Left lung (tissue), 10 donors: ENCODE results near the gene KLK1. TPM values are rescaled to one million over a fixed set of nuclear protein-coding genes. Genes with fewer than 3 reads are reported as not detected.

ENCODE experiments used
- ATAC-seq: fragments of 200-7000 bp; cut with Tn5 transposase; one replicate; pipeline ENCODE4 v1.9.1; 2020; ENCODE audit warnings: moderate library complexity
- DNase-seq, 4 donors: peaks; one replicate each; pipeline ENCODE4 v3.0.0-alpha.2; 2013 to 2020
- H3K27ac ChIP-seq, 2 donors: fragments of 200-600 bp; sonication (generic) in 1 of 2; one replicate each; pipeline versions ENCODE4 v1.5.0 to v1.8.0; 2020 to 2021
- H3K27me3 ChIP-seq, 2 donors: fragments of 200-600 bp; sonication (generic) in 1 of 2; one replicate each; pipeline versions ENCODE4 v1.5.0 to v1.8.0; 2020 to 2021
- H3K36me3 ChIP-seq, 2 donors: fragments of 200-600 bp; sonication (generic) in 1 of 2; one replicate each; pipeline versions ENCODE4 v1.5.0 to v1.8.0; 2020 to 2021
- H3K4me1 ChIP-seq, 2 donors: fragments of 200-600 bp; one replicate each; pipeline ENCODE4 v1.8.0; 2021
- H3K4me3 ChIP-seq, 2 donors: fragments of 200-600 bp; sonication (generic) in 1 of 2; one replicate each; pipeline versions ENCODE4 v1.5.0 to v1.8.0; 2020 to 2021; ENCODE audit warnings: mild to moderate bottlenecking in 1 of 2
- H3K9me3 ChIP-seq, 2 donors: fragments of 200-600 bp; sonication (generic) in 1 of 2; one replicate each; pipeline versions ENCODE4 v1.5.0 to v1.8.0; 2020 to 2021
- CTCF ChIP-seq, 2 donors: fragments of 200-600 bp; sonication (generic) in 1 of 2; IDR thresholded peaks; one replicate each; pipeline versions ENCODE4 v1.5.0 to v1.8.0; 2021; ENCODE audit warnings: antibody characterized with exemption in 2 of 2
- intact Hi-C, 2 donors: fragments of 100-400 bp; cut with DNase I; formaldehyde crosslinking; loops; one replicate each; pipeline versions ENCODE4 v1.11.2 to v1.14.2; 2022
- polyA plus RNA-seq, 6 donors: library from polyadenylated mRNA; unstranded; fragments of 120-200 nt; gene quantifications; one replicate each; pipeline ENCODE4 v1.2.1, GENCODE V29; 2013; ENCODE audit not compliant: insufficient read length in 6 of 6
- total RNA-seq, 2 donors: library from RNA; stranded (reverse); fragmentation: NEBNext Ultra II Directional; extraction: Animal tissue kit (Norgen Biotek cat#: 25700); gene quantifications; one replicate each; pipeline ENCODE4 v1.2.1, GENCODE V29; 2021
- donor health status: DM: no; HTN: yes; CAD: no.
- donor health status: DM: no; HTN: no; CAD: no.

Gene KLK1
- total and polyA plus RNA-seq, 8 donors = 0.29 to 0.76 (median 0.60) TPM

GRCh38 chr19:50808856-50809255, 14.7 kb downstream of the KLK1 start:
- intact Hi-C loops = no loop called here
- no peak overlapping the region for H3K4me3 ChIP-seq
- DNase-seq (no peak), ATAC-seq (no peak)
- H3K27ac ChIP-seq = no peak overlapping the region
- peaks cover 1 to 5% of the 10 kb centered on the region in 2 donors for H3K4me1 ChIP-seq
- TF ChIP-seq CTCF (IDR thresholded peaks at IDR 0.05) = no peak
- peaks cover 0 to 17% of the 10 kb centered on the region in 2 donors for H3K27me3 ChIP-seq
- H3K9me3 ChIP-seq = no peaks in the 10 kb centered on the region
- H3K36me3 ChIP-seq = no peaks in the 10 kb centered on the region

- Histone ChIP-seq H3K27me3 (no peaks in the 10 kb centered on the region), H3K36me3 (peaks cover 0 to 27% of the 10 kb centered on the region in 2 donors), H3K9me3 (no peaks in the 10 kb centered on the region), H3K4me1 (peaks cover 17 to 20% of the 10 kb centered on the region in 2 donors), H3K4me3 (peak overlapping the region; percentile 92 to 97), H3K27ac (peak overlapping the region; percentile 97 to 98)
- TF ChIP-seq CTCF (IDR thresholded peaks at IDR 0.05) = no peak
- intact Hi-C loops = no loop called here
- ATAC-seq = peak; percentile 99
- DNase-seq = peak; percentile 97 to 99 (median 99)
Observed at GRCh38 chr19:50804420-50805272, 18.9 kb downstream of the KLK1 start.

- Histone ChIP-seq H3K9me3 (no peaks in the 10 kb centered on the region), H3K27me3 (no peaks in the 10 kb centered on the region), H3K27ac (peak overlapping the region; percentile 97 to 98), H3K36me3 (peaks cover 0 to 35% of the 10 kb centered on the region in 2 donors), H3K4me3 (peak overlapping the region; percentile 92 to 97), H3K4me1 (peaks cover 17 to 20% of the 10 kb centered on the region in 2 donors)
- ATAC-seq (peak; percentile 8), DNase-seq (peak in 1 of 4 donors; percentile 26)
- intact Hi-C loops = no loop called here
- TF ChIP-seq CTCF (IDR thresholded peaks at IDR 0.05) = no peak
Observed at GRCh38 chr19:50803633-50804419, 19.8 kb downstream of the KLK1 start.

- DNase-seq (no peak), ATAC-seq (no peak)
- Histone ChIP-seq H3K36me3 (peaks cover 0 to 62% of the 10 kb centered on the region in 2 donors), H3K27ac (no peak overlapping the region), H3K9me3 (no peaks in the 10 kb centered on the region), H3K27me3 (no peaks in the 10 kb centered on the region), H3K4me3 (no peak overlapping the region), H3K4me1 (peaks cover 17 to 20% of the 10 kb centered on the region in 2 donors)
- TF ChIP-seq CTCF (IDR thresholded peaks at IDR 0.05) = no peak
- intact Hi-C loops = no loop called here
Observed at GRCh38 chr19:50801107-50801506, 22.5 kb downstream of the KLK1 start.

- H3K4me1 ChIP-seq = peaks cover 12 to 20% of the 10 kb centered on the region in 2 donors
- no peak overlapping the region for H3K4me3 ChIP-seq
- TF ChIP-seq CTCF (IDR thresholded peaks at IDR 0.05) = no peak
- ATAC-seq = no peak
- intact Hi-C loops = no loop called here
- no peaks in the 10 kb centered on the region for H3K27me3 ChIP-seq
- DNase-seq = no peak
- H3K27ac ChIP-seq = no peak overlapping the region
- no peaks in the 10 kb centered on the region for H3K9me3 ChIP-seq
- H3K36me3 ChIP-seq = peaks cover 0 to 63% of the 10 kb centered on the region in 2 donors
Observed at GRCh38 chr19:50799547-50799851, 24.1 kb downstream of the KLK1 start.
